ENCODE results near the gene RSPO4. TPM values are rescaled to one million over a fixed set of nuclear protein-coding genes. Genes with fewer than 3 reads are reported as not detected.

Gene RSPO4
- total RNA-seq, 1 experiment from 2014 or later = 6.7 TPM

DNA sequence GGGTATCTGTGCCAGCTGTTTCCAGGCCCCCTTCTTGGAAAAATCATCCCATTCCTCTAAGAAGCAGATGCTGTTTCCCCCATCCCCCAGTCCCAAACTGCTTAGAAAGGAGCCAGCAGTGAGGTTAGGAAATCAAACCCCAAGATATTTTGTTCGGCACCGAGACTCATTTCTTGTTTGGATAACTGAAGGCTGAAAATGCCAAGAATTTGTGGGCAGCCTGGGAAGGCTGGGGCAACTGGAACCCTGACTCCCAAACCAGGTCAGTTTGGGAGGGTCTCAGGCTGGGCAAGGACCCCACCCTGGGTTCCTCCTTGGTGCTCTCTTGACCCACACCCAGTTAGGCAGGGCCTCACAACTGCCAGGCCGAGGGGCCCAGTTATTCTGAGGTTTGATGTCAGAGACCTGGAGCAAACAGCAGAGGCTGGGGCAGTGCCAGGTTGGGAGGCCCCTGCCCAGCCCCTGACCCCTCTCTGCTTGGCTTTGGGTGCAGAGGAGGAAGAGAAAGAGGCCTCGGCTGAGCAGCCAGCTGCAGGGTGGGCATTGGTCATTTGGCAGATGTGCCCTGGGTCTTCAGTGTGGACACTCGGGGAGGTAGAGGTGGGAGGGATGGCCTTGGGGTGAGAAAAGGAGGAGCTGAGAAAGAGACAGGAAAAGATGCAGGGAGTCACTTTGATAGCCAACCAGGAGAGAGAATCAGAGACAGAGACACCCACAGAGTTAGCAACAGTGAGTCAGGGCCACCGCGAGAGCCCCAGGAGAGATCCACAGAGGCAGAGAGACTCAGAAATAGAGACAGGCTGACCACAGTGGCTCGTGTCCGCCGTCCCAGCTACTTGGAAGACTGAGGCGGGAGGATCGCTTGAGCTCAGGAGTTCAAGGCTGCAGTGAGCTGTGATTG is 91.0 kb downstream of the RSPO4 start:
- H3K79me1 ChIP-seq (ENCODE audit: insufficient read depth, low read depth, low read length, poor library complexity, severe bottlenecking) = no peaks in the 10 kb centered on the region
- peaks cover 0 to 16% of the 10 kb centered on the region in 2 experiments; a peak in 3 of 4 replicates for H3K4me1 Mint-ChIP-seq
- TF ChIP-seq CTCF (conservative IDR thresholded peaks at IDR 0.05) = no peak

More for the DNA sequence above, 91.0 kb downstream of the RSPO4 start:
- H2AFZ ChIP-seq (ENCODE audit: low read length) = no peak overlapping the region
- H3T11ph ChIP-seq (ENCODE audit: low read length) = no peak overlapping the region
- no peaks in the 10 kb centered on the region for H3K79me2 ChIP-seq (ENCODE audit: insufficient read depth, low read length)
- H3K9me3 ChIP-seq (ENCODE audit: control insufficient read depth, low read depth, low read length) = no peaks in the 10 kb centered on the region
- no peak for DNase-seq
- no peak overlapping the region for H2BK20ac ChIP-seq (ENCODE audit: low read depth, low read length, poor library complexity, severe bottlenecking)
- Mint-ChIP-seq H3K9me3 (no peaks in the 10 kb centered on the region), H3K27ac (no peak overlapping the region), H3K27me3 (ENCODE audit: low read depth) (peaks cover 13% of the 10 kb centered on the region), H3K4me3 (no peak overlapping the region), H3K36me3 (ENCODE audit: insufficient read depth in 1 of 3, low read depth in 3 of 3) (no peaks in the 10 kb centered on the region)
- no peak overlapping the region for H4K91ac ChIP-seq (ENCODE audit: insufficient read length, low read depth, low read length)
- H3K9ac ChIP-seq (ENCODE audit: extremely low read depth, insufficient read length, low read length) = no peak overlapping the region
- H3K18ac ChIP-seq (ENCODE audit: insufficient read length, low read depth, low read length) = no peak overlapping the region
- no peak overlapping the region for H3K27ac ChIP-seq (ENCODE audit: insufficient read length, low read depth, low read length)
- no peaks in the 10 kb centered on the region for H3K23me2 ChIP-seq (ENCODE audit: insufficient read length, low read depth, low read length, poor library complexity, severe bottlenecking)
- H2BK15ac ChIP-seq (ENCODE audit: low read depth, low read length) = no peak overlapping the region
- H2BK120ac ChIP-seq (ENCODE audit: low read depth, low read length, poor library complexity, severe bottlenecking) = no peak overlapping the region
- no CpG with 5 or more reads among the region's 12 CpGs for WGBS (ENCODE audit: extremely low coverage, insufficient read length, low lambda C conversion rate)
- no peak overlapping the region for H3K4me2 ChIP-seq (ENCODE audit: insufficient read depth, insufficient read length, low read length)
- H3K23ac ChIP-seq (ENCODE audit: insufficient read length, low read depth, low read length) = no peak overlapping the region
- no peaks in the 10 kb centered on the region for H3K4me1 ChIP-seq (ENCODE audit: insufficient read depth, low read length)
- H2BK5ac ChIP-seq (ENCODE audit: insufficient read length, low read length) = no peak overlapping the region
- no peaks in the 10 kb centered on the region for H4K20me1 ChIP-seq (ENCODE audit: control insufficient read depth, insufficient read depth, insufficient read length)
- no peak overlapping the region for H2BK12ac ChIP-seq (ENCODE audit: insufficient read length, low read depth, low read length)
- H4K8ac ChIP-seq (replicated peaks; ENCODE audit: insufficient read length, low read depth, low read length) = no peak overlapping the region
- no peak overlapping the region for H3K56ac ChIP-seq (ENCODE audit: insufficient read length, low read depth, low read length)
- no peak overlapping the region for H4K5ac ChIP-seq (ENCODE audit: insufficient read length, low read depth, low read length)
- H3K27me3 ChIP-seq (ENCODE audit: insufficient read depth, low read length) = no peaks in the 10 kb centered on the region
- H2AK5ac ChIP-seq (ENCODE audit: insufficient read length, low read length) = no peak overlapping the region
- H3K4ac ChIP-seq (ENCODE audit: low read depth, low read length) = no peak overlapping the region
- H3K14ac ChIP-seq (ENCODE audit: insufficient read depth, low read length) = no peak overlapping the region

Measured in H9 (cell line).